ENCODE measurements around the gene TTI1.

DNA sequence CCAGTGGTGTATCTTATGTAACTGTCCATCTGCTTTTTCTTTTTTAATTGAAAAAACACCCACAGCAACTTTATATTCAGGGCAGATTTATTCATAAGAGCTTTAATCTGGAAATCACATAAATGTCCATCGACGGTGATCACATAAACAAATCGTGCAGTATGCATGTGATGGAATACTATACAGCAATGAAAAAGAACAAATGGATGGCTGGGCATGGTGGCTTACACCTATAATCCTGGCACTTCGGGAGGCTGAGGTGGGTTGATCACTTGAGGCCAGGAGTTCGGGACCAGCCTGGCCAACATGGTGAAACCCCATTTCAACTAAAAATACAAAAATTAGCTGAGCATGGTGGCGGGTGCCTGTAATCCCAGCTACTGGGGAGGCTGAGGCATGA, 91.3 kb downstream of the TTI1 start:
- TF ChIP-seq, protein P1, sequence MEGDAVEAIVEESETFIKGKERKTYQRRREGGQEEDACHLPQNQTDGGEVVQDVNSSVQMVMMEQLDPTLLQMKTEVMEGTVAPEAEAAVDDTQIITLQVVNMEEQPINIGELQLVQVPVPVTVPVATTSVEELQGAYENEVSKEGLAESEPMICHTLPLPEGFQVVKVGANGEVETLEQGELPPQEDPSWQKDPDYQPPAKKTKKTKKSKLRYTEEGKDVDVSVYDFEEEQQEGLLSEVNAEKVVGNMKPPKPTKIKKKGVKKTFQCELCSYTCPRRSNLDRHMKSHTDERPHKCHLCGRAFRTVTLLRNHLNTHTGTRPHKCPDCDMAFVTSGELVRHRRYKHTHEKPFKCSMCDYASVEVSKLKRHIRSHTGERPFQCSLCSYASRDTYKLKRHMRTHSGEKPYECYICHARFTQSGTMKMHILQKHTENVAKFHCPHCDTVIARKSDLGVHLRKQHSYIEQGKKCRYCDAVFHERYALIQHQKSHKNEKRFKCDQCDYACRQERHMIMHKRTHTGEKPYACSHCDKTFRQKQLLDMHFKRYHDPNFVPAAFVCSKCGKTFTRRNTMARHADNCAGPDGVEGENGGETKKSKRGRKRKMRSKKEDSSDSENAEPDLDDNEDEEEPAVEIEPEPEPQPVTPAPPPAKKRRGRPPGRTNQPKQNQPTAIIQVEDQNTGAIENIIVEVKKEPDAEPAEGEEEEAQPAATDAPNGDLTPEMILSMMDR (IDR thresholded peaks at IDR 0.05): no peak
- TF ChIP-seq ZFX (IDR thresholded peaks at IDR 0.05; ENCODE audit: borderline replicate concordance): no peak

Measured in 22Rv1 (cell line).